ENCODE measurements around the gene PRKACA.

PRKACA gene

GRCh38 chr19:14081797-14082674 lies 35.5 kb downstream of the PRKACA start:
- Histone ChIP-seq H2BK5ac (ENCODE audit: low read length) (no peak overlapping the region), H3K4me3 (ENCODE audit: low read length) (peak overlapping the region; percentile 57), H4K8ac (ENCODE audit: low read depth, low read length) (no peak overlapping the region), H3K36me3 (ENCODE audit: control insufficient read depth, insufficient read depth, low read length) (no peaks in the 10 kb centered on the region), H3K9ac (ENCODE audit: low read length) (peak overlapping the region; percentile 77), H3K27me3 (ENCODE audit: insufficient read depth, low read length, poor library complexity) (no peaks in the 10 kb centered on the region), H3K4me2 (ENCODE audit: low read length) (peak overlapping the region; percentile 87), H2BK15ac (replicated peaks; ENCODE audit: low read depth) (no peak overlapping the region), H3K4ac (ENCODE audit: low read depth, low read length) (no peak overlapping the region), H2AK5ac (ENCODE audit: low read length) (no peak overlapping the region), H2BK120ac (ENCODE audit: low read depth, low read length) (no peak overlapping the region), H3K4me1 (ENCODE audit: control insufficient read depth, low read depth, low read length) (no peaks in the 10 kb centered on the region), H3K79me1 (ENCODE audit: low read length) (no peaks in the 10 kb centered on the region), H3K18ac (ENCODE audit: low read length) (no peak overlapping the region), H4K5ac (ENCODE audit: low read length) (no peak overlapping the region), H3K23ac (ENCODE audit: low read length) (no peak overlapping the region), H3K79me2 (ENCODE audit: control insufficient read depth, insufficient read depth, low read length) (no peaks in the 10 kb centered on the region), H3K27ac (ENCODE audit: low read depth, low read length) (no peak overlapping the region), H3K56ac (ENCODE audit: low read length) (peak overlapping the region; percentile 91)
- DNase-seq = no peak
- no CpG with 5 or more reads among the region's 24 CpGs for WGBS (ENCODE audit: extremely low coverage, insufficient coverage, low lambda C conversion rate)

GRCh38 chr19:14080887-14081796 lies 36.4 kb downstream of the PRKACA start:
- H2BK15ac ChIP-seq (replicated peaks; ENCODE audit: low read depth) = no peak overlapping the region
- H3K18ac ChIP-seq (ENCODE audit: low read length) = no peak overlapping the region
- peak; percentile 99 for DNase-seq
- H3K27ac ChIP-seq (ENCODE audit: low read depth, low read length) = no peak overlapping the region
- H3K4me1 ChIP-seq (ENCODE audit: control insufficient read depth, low read depth, low read length) = no peaks in the 10 kb centered on the region
- no peaks in the 10 kb centered on the region for H3K36me3 ChIP-seq (ENCODE audit: control insufficient read depth, insufficient read depth, low read length)
- H3K79me2 ChIP-seq (ENCODE audit: control insufficient read depth, insufficient read depth, low read length) = no peaks in the 10 kb centered on the region
- no peak overlapping the region for H3K23ac ChIP-seq (ENCODE audit: low read length)
- H3K4me3 ChIP-seq (ENCODE audit: low read length) = peak overlapping the region; percentile 70
- peak overlapping the region; percentile 87 for H3K4me2 ChIP-seq (ENCODE audit: low read length)
- no peak overlapping the region for H4K8ac ChIP-seq (ENCODE audit: low read depth, low read length)
- H3K56ac ChIP-seq (ENCODE audit: low read length) = peak overlapping the region; percentile 91
- H3K4ac ChIP-seq (ENCODE audit: low read depth, low read length) = peak overlapping the region; percentile 95
- no peaks in the 10 kb centered on the region for H3K27me3 ChIP-seq (ENCODE audit: insufficient read depth, low read length, poor library complexity)
- no peak overlapping the region for H4K5ac ChIP-seq (ENCODE audit: low read length)
- no peak overlapping the region for H2AK5ac ChIP-seq (ENCODE audit: low read length)
- H2BK120ac ChIP-seq (ENCODE audit: low read depth, low read length) = no peak overlapping the region
- peak overlapping the region; percentile 77 for H3K9ac ChIP-seq (ENCODE audit: low read length)
- WGBS (ENCODE audit: extremely low coverage, insufficient coverage, low lambda C conversion rate) = no CpG with 5 or more reads among the region's 50 CpGs
- no peak overlapping the region for H2BK5ac ChIP-seq (ENCODE audit: low read length)
- no peaks in the 10 kb centered on the region for H3K79me1 ChIP-seq (ENCODE audit: low read length)

GRCh38 chr19:14078411-14078810 lies 39.2 kb downstream of the PRKACA start:
- Histone ChIP-seq H3K27me3 (ENCODE audit: insufficient read depth, low read length, poor library complexity) (peaks cover 6% of the 10 kb centered on the region), H2BK120ac (ENCODE audit: low read depth, low read length) (no peak overlapping the region), H3K4me1 (ENCODE audit: control insufficient read depth, low read depth, low read length) (no peaks in the 10 kb centered on the region), H3K9ac (ENCODE audit: low read length) (no peak overlapping the region), H3K23ac (ENCODE audit: low read length) (no peak overlapping the region), H3K4me3 (ENCODE audit: low read length) (no peak overlapping the region), H4K8ac (ENCODE audit: low read depth, low read length) (no peak overlapping the region), H3K4me2 (ENCODE audit: low read length) (no peak overlapping the region), H2BK5ac (ENCODE audit: low read length) (no peak overlapping the region), H3K18ac (ENCODE audit: low read length) (no peak overlapping the region), H3K4ac (ENCODE audit: low read depth, low read length) (no peak overlapping the region), H2AK5ac (ENCODE audit: low read length) (no peak overlapping the region), H3K79me1 (ENCODE audit: low read length) (no peaks in the 10 kb centered on the region), H2BK15ac (replicated peaks; ENCODE audit: low read depth) (no peak overlapping the region), H3K79me2 (ENCODE audit: control insufficient read depth, insufficient read depth, low read length) (no peaks in the 10 kb centered on the region), H4K5ac (ENCODE audit: low read length) (no peak overlapping the region), H3K56ac (ENCODE audit: low read length) (no peak overlapping the region), H3K36me3 (ENCODE audit: control insufficient read depth, insufficient read depth, low read length) (no peaks in the 10 kb centered on the region), H3K27ac (ENCODE audit: low read depth, low read length) (no peak overlapping the region)
- no CpG with 5 or more reads among the region's 2 CpGs for WGBS (ENCODE audit: extremely low coverage, insufficient coverage, low lambda C conversion rate)
- DNase-seq = no peak

- Histone ChIP-seq H3K18ac (ENCODE audit: low read length) (no peak overlapping the region), H3K27me3 (ENCODE audit: insufficient read depth, low read length, poor library complexity) (peaks cover 6% of the 10 kb centered on the region), H3K36me3 (ENCODE audit: control insufficient read depth, insufficient read depth, low read length) (no peaks in the 10 kb centered on the region), H3K56ac (ENCODE audit: low read length) (peak overlapping the region; percentile 81), H2BK5ac (ENCODE audit: low read length) (no peak overlapping the region), H4K8ac (ENCODE audit: low read depth, low read length) (no peak overlapping the region), H3K4me2 (ENCODE audit: low read length) (peak overlapping the region; percentile 45), H3K4me1 (ENCODE audit: control insufficient read depth, low read depth, low read length) (peaks cover 1% of the 10 kb centered on the region), H3K9ac (ENCODE audit: low read length) (peak overlapping the region; percentile 57), H2BK120ac (ENCODE audit: low read depth, low read length) (no peak overlapping the region), H3K23ac (ENCODE audit: low read length) (no peak overlapping the region), H2BK15ac (replicated peaks; ENCODE audit: low read depth) (no peak overlapping the region), H3K27ac (ENCODE audit: low read depth, low read length) (no peak overlapping the region), H3K79me2 (ENCODE audit: control insufficient read depth, insufficient read depth, low read length) (no peaks in the 10 kb centered on the region), H3K4ac (ENCODE audit: low read depth, low read length) (no peak overlapping the region), H2AK5ac (ENCODE audit: low read length) (no peak overlapping the region), H4K5ac (ENCODE audit: low read length) (no peak overlapping the region), H3K79me1 (ENCODE audit: low read length) (no peaks in the 10 kb centered on the region), H3K4me3 (ENCODE audit: low read length) (no peak overlapping the region)
- DNase-seq = no peak
- WGBS (ENCODE audit: extremely low coverage, insufficient coverage, low lambda C conversion rate) = no CpG with 5 or more reads among the region's 44 CpGs
These were observed 43.4 kb downstream of the PRKACA start for GRCh38 chr19:14073925-14074838.

GRCh38 chr19:14073261-14073924 lies 44.2 kb downstream of the PRKACA start:
- no peaks in the 10 kb centered on the region for H3K36me3 ChIP-seq (ENCODE audit: control insufficient read depth, insufficient read depth, low read length)
- H3K18ac ChIP-seq (ENCODE audit: low read length) = peak overlapping the region; percentile 52
- WGBS (ENCODE audit: extremely low coverage, insufficient coverage, low lambda C conversion rate) = no CpG with 5 or more reads among the region's 106 CpGs
- DNase-seq = peak; percentile 72
- peak overlapping the region; percentile 16 for H3K4me3 ChIP-seq (ENCODE audit: low read length)
- peaks cover 1% of the 10 kb centered on the region for H3K4me1 ChIP-seq (ENCODE audit: control insufficient read depth, low read depth, low read length)
- no peak overlapping the region for H2AK5ac ChIP-seq (ENCODE audit: low read length)
- no peak overlapping the region for H4K8ac ChIP-seq (ENCODE audit: low read depth, low read length)
- no peak overlapping the region for H2BK15ac ChIP-seq (replicated peaks; ENCODE audit: low read depth)
- no peak overlapping the region for H2BK120ac ChIP-seq (ENCODE audit: low read depth, low read length)
- no peak overlapping the region for H3K4ac ChIP-seq (ENCODE audit: low read depth, low read length)
- no peaks in the 10 kb centered on the region for H3K79me1 ChIP-seq (ENCODE audit: low read length)
- peaks cover 6% of the 10 kb centered on the region for H3K27me3 ChIP-seq (ENCODE audit: insufficient read depth, low read length, poor library complexity)
- H4K5ac ChIP-seq (ENCODE audit: low read length) = no peak overlapping the region
- H3K9ac ChIP-seq (ENCODE audit: low read length) = peak overlapping the region; percentile 57
- H3K4me2 ChIP-seq (ENCODE audit: low read length) = peak overlapping the region; percentile 68
- peak overlapping the region; percentile 81 for H3K56ac ChIP-seq (ENCODE audit: low read length)
- H3K79me2 ChIP-seq (ENCODE audit: control insufficient read depth, insufficient read depth, low read length) = no peaks in the 10 kb centered on the region
- H3K23ac ChIP-seq (ENCODE audit: low read length) = no peak overlapping the region
- H2BK5ac ChIP-seq (ENCODE audit: low read length) = no peak overlapping the region
- H3K27ac ChIP-seq (ENCODE audit: low read depth, low read length) = no peak overlapping the region

Measured in mesendoderm (in vitro differentiated cells).